Measurements from ENCODE around the gene DHX15. TPM values are rescaled to one million over a fixed set of nuclear protein-coding genes. Genes with fewer than 3 reads are reported as not detected.
"Not testable (repeated sequence)": the region's sequence is repeated elsewhere in the genome, so short reads cannot be mapped to it uniquely, and the experiment has no call there.

The DHX15 gene
- total RNA-seq, 1 donor from 2014 or later: 154 TPM

GRCh38 chr4:24507439-24507838, 76.9 kb downstream of the DHX15 start:
- Mint-ChIP-seq H3K4me1 (ENCODE audit: unreplicated experiment) (peaks cover 33% of the 10 kb centered on the region), H3K36me3 (ENCODE audit: low read depth, unreplicated experiment) (no peaks in the 10 kb centered on the region), H3K4me3 (ENCODE audit: unreplicated experiment) (no peak overlapping the region), H3K27me3 (ENCODE audit: unreplicated experiment) (peaks cover 4% of the 10 kb centered on the region), H3K9me3 (ENCODE audit: unreplicated experiment) (no peaks in the 10 kb centered on the region), H3K27ac (ENCODE audit: unreplicated experiment) (no peak overlapping the region)
- TF ChIP-seq CTCF (IDR thresholded peaks at IDR 0.05; ENCODE audit: unreplicated experiment): no peak
- no peak for DNase-seq (ENCODE audit: low spot score)

GRCh38 chr4:24503090-24503489, 81.3 kb downstream of the DHX15 start:
- H3K27me3 Mint-ChIP-seq (ENCODE audit: unreplicated experiment); H3K4me3 Mint-ChIP-seq (ENCODE audit: unreplicated experiment); H3K27ac Mint-ChIP-seq (ENCODE audit: unreplicated experiment); H3K36me3 Mint-ChIP-seq (ENCODE audit: low read depth, unreplicated experiment); DNase-seq (ENCODE audit: low spot score); H3K9me3 Mint-ChIP-seq (ENCODE audit: unreplicated experiment): not testable (repeated sequence)
- H3K4me1 Mint-ChIP-seq (ENCODE audit: unreplicated experiment): peaks cover 13% of the 10 kb centered on the region

- no peak for TF ChIP-seq CTCF (IDR thresholded peaks at IDR 0.05; ENCODE audit: unreplicated experiment)
- no peaks in the 10 kb centered on the region for H3K9me3 Mint-ChIP-seq (ENCODE audit: unreplicated experiment)
- no peaks in the 10 kb centered on the region for H3K4me1 Mint-ChIP-seq (ENCODE audit: unreplicated experiment)
- no peak overlapping the region for H3K4me3 Mint-ChIP-seq (ENCODE audit: unreplicated experiment)
- peaks cover 8% of the 10 kb centered on the region for H3K27me3 Mint-ChIP-seq (ENCODE audit: unreplicated experiment)
- peaks cover 4% of the 10 kb centered on the region for H3K36me3 Mint-ChIP-seq (ENCODE audit: low read depth, unreplicated experiment)
- DNase-seq (ENCODE audit: low spot score): no peak
- H3K27ac Mint-ChIP-seq (ENCODE audit: unreplicated experiment): no peak overlapping the region
Measured at GRCh38 chr4:24497221-24497620, 87.1 kb downstream of the DHX15 start.

GRCh38 chr4:24496597-24496996, 87.8 kb downstream of the DHX15 start:
- no peak overlapping the region for H3K27ac Mint-ChIP-seq (ENCODE audit: unreplicated experiment)
- H3K27me3 Mint-ChIP-seq (ENCODE audit: unreplicated experiment): peaks cover 11% of the 10 kb centered on the region
- DNase-seq (ENCODE audit: low spot score): no peak
- H3K9me3 Mint-ChIP-seq (ENCODE audit: unreplicated experiment): no peaks in the 10 kb centered on the region
- TF ChIP-seq CTCF (IDR thresholded peaks at IDR 0.05; ENCODE audit: unreplicated experiment): no peak
- peaks cover 4% of the 10 kb centered on the region for H3K36me3 Mint-ChIP-seq (ENCODE audit: low read depth, unreplicated experiment)
- H3K4me3 Mint-ChIP-seq (ENCODE audit: unreplicated experiment): no peak overlapping the region
- H3K4me1 Mint-ChIP-seq (ENCODE audit: unreplicated experiment): no peaks in the 10 kb centered on the region

GRCh38 chr4:24495388-24495787, 89.0 kb downstream of the DHX15 start:
- TF ChIP-seq CTCF (IDR thresholded peaks at IDR 0.05; ENCODE audit: unreplicated experiment): no peak
- H3K36me3 Mint-ChIP-seq (ENCODE audit: low read depth, unreplicated experiment): peaks cover 4% of the 10 kb centered on the region
- no peaks in the 10 kb centered on the region for H3K4me1 Mint-ChIP-seq (ENCODE audit: unreplicated experiment)
- H3K27ac Mint-ChIP-seq (ENCODE audit: unreplicated experiment): no peak overlapping the region
- no peaks in the 10 kb centered on the region for H3K9me3 Mint-ChIP-seq (ENCODE audit: unreplicated experiment)
- peaks cover 9% of the 10 kb centered on the region for H3K27me3 Mint-ChIP-seq (ENCODE audit: unreplicated experiment)
- no peak for DNase-seq (ENCODE audit: low spot score)
- H3K4me3 Mint-ChIP-seq (ENCODE audit: unreplicated experiment): no peak overlapping the region

- peaks cover 4% of the 10 kb centered on the region for H3K36me3 Mint-ChIP-seq (ENCODE audit: low read depth, unreplicated experiment)
- H3K27me3 Mint-ChIP-seq (ENCODE audit: unreplicated experiment): peaks cover 8% of the 10 kb centered on the region
- H3K4me3 Mint-ChIP-seq (ENCODE audit: unreplicated experiment): no peak overlapping the region
- H3K4me1 Mint-ChIP-seq (ENCODE audit: unreplicated experiment): peaks cover 3% of the 10 kb centered on the region
- no peak for DNase-seq (ENCODE audit: low spot score)
- H3K27ac Mint-ChIP-seq (ENCODE audit: unreplicated experiment): no peak overlapping the region
- no peaks in the 10 kb centered on the region for H3K9me3 Mint-ChIP-seq (ENCODE audit: unreplicated experiment)
- TF ChIP-seq CTCF (IDR thresholded peaks at IDR 0.05; ENCODE audit: unreplicated experiment): no peak
Measured at GRCh38 chr4:24489870-24490269, 94.5 kb downstream of the DHX15 start.
